Measurements from ENCODE around the gene CZIB. TPM values are rescaled to one million over a fixed set of nuclear protein-coding genes. Genes with fewer than 3 reads are reported as not detected.
"Not testable (repeated sequence)": the region's sequence is repeated elsewhere in the genome, so short reads cannot be mapped to it uniquely, and the experiment has no call there.

CZIB gene
- polyA plus RNA-seq, 3 donors: 55.3 to 62.2 (median 58.2) TPM

DNA sequence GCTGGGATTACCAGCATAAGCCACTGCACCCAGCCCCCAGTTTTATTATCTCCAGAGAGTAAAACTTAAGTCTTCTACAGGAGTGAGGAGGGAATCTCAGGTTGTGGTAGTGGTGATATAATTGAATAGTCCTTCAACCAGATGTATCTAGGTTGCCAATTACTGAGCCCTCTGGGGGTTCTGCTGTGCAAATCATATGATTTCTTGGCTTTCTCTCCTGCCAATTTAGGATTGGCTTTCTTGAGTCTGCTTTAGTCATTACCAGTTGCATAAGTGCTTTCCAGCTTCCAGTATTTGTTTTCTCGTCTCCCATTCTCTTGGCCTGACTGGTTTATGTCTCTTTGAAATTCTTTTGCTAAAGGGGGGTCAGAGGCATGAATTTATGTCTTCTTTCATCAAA is 12.7 kb downstream of the CZIB start:
- Mint-ChIP-seq H3K9me3 (peaks cover 19 to 31% (median 25%) of the 10 kb centered on the region in 7 donors), H3K36me3 (peaks cover 81 to 99% of the 10 kb centered on the region in 2 donors), H3K4me3 (no peak overlapping the region), H3K27me3 (ENCODE audit: low read depth in 3 of 3) (no peaks in the 10 kb centered on the region), H3K27ac (peak overlapping the region in 1 of 7 donors; percentile 28), H3K4me1 (no peaks in the 10 kb centered on the region)
- Histone ChIP-seq H4K20me1 (ENCODE audit: insufficient read depth, low read length) (peaks cover 4% of the 10 kb centered on the region), H3K4me1 (ENCODE audit: control insufficient read depth in 1 of 2, insufficient read depth in 2 of 2, low read length in 2 of 2) (no peaks in the 10 kb centered on the region), H3K9me3 (replicated peaks in 1 of 2; ENCODE audit: control insufficient read depth in 1 of 2, insufficient read depth in 1 of 2, low read length in 2 of 2) (peaks cover 18 to 21% of the 10 kb centered on the region in 2 donors), H3K27me3 (ENCODE audit: control insufficient read depth in 2 of 2, insufficient read depth in 2 of 2, low read length in 2 of 2) (no peaks in the 10 kb centered on the region), H3K79me2 (ENCODE audit: insufficient read depth, low read length) (peaks cover 5% of the 10 kb centered on the region), H3K9ac (ENCODE audit: insufficient read depth, low read length, poor library complexity, severe bottlenecking) (no peak overlapping the region), H3K36me3 (replicated peaks in 1 of 2; ENCODE audit: control insufficient read depth in 1 of 2, insufficient read depth in 2 of 2, low read length in 2 of 2) (peaks cover 82 to 99% of the 10 kb centered on the region in 2 donors), H3K4me3 (replicated peaks in 1 of 3; ENCODE audit: low read depth in 2 of 3, low read length in 3 of 3) (no peak overlapping the region), H2AFZ (ENCODE audit: insufficient read depth, low read depth, low read length, poor library complexity, severe bottlenecking) (no peak overlapping the region), H3K27ac (ENCODE audit: low read depth in 1 of 2, low read length in 2 of 2) (no peak overlapping the region), H3K4me2 (replicated peaks; ENCODE audit: extremely low read depth, low read length, poor library complexity, severe bottlenecking) (no peak overlapping the region)
- no peak for DNase-seq
- TF ChIP-seq, protein P1, sequence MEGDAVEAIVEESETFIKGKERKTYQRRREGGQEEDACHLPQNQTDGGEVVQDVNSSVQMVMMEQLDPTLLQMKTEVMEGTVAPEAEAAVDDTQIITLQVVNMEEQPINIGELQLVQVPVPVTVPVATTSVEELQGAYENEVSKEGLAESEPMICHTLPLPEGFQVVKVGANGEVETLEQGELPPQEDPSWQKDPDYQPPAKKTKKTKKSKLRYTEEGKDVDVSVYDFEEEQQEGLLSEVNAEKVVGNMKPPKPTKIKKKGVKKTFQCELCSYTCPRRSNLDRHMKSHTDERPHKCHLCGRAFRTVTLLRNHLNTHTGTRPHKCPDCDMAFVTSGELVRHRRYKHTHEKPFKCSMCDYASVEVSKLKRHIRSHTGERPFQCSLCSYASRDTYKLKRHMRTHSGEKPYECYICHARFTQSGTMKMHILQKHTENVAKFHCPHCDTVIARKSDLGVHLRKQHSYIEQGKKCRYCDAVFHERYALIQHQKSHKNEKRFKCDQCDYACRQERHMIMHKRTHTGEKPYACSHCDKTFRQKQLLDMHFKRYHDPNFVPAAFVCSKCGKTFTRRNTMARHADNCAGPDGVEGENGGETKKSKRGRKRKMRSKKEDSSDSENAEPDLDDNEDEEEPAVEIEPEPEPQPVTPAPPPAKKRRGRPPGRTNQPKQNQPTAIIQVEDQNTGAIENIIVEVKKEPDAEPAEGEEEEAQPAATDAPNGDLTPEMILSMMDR (IDR thresholded peaks at IDR 0.05): no peak
- intact Hi-C loops (cut with micrococcal nuclease): no loop called here
- WGBS (ENCODE audit: insufficient coverage): no CpG with 5 or more reads among the region's 1 CpG

DNA sequence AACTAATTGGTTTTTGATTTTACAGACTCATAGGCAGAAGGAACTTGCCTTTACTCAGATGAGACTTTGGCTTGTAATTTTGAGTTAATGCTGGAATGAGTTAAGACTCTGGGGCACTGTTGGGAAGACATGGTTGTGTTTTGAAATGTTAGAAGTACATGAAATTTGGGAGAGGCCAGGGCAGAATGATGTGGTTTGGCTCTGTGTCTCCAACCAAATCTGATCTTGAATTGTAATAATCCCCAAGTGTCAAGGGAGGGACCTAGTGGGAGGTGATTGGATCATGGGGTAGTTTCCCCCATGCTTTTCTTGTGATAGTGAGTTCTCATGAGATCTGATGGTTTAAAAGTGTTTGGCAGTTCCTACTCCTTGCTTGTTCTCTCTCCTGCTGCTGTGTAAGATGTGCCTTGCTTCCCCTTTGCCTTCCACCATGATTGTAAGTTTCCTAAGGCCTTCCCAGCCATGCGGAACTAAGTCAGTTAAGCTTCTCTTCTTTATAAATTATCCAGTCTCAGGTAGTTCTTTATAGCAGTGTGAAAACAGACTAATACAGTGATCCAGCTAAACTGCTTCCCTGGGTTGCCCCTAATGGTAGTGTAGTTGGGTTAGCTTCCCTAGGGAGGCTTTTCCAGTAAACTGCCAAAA is 13.6 kb downstream of the CZIB start:
- Histone ChIP-seq H3K27me3 (ENCODE audit: control insufficient read depth in 2 of 2, insufficient read depth in 2 of 2, low read length in 2 of 2) (no peaks in the 10 kb centered on the region), H3K4me2 (replicated peaks; ENCODE audit: extremely low read depth, low read length, poor library complexity, severe bottlenecking) (no peak overlapping the region), H3K79me2 (ENCODE audit: insufficient read depth, low read length) (peaks cover 5% of the 10 kb centered on the region), H2AFZ (ENCODE audit: insufficient read depth, low read depth, low read length, poor library complexity, severe bottlenecking) (no peak overlapping the region), H3K36me3 (replicated peaks in 1 of 2; ENCODE audit: control insufficient read depth in 1 of 2, insufficient read depth in 2 of 2, low read length in 2 of 2) (peaks cover 81 to 100% of the 10 kb centered on the region in 2 donors), H3K4me1 (ENCODE audit: control insufficient read depth in 1 of 2, insufficient read depth in 2 of 2, low read length in 2 of 2) (no peaks in the 10 kb centered on the region), H3K9me3 (replicated peaks in 1 of 2; ENCODE audit: control insufficient read depth in 1 of 2, insufficient read depth in 1 of 2, low read length in 2 of 2) (peaks cover 18 to 21% of the 10 kb centered on the region in 2 donors), H3K27ac (ENCODE audit: low read depth in 1 of 2, low read length in 2 of 2) (no peak overlapping the region), H3K9ac (ENCODE audit: insufficient read depth, low read length, poor library complexity, severe bottlenecking) (no peak overlapping the region), H4K20me1 (ENCODE audit: insufficient read depth, low read length) (peaks cover 4% of the 10 kb centered on the region), H3K4me3 (replicated peaks in 1 of 3; ENCODE audit: low read depth in 2 of 3, low read length in 3 of 3) (no peak overlapping the region)
- TF ChIP-seq, protein P1 (IDR thresholded peaks at IDR 0.05): no peak
- WGBS (ENCODE audit: insufficient coverage): no CpG with 5 or more reads among the region's 1 CpG
- H3K9me3 Mint-ChIP-seq: peaks cover 19 to 32% (median 25%) of the 10 kb centered on the region in 7 donors
- no peaks in the 10 kb centered on the region for H3K27me3 Mint-ChIP-seq (ENCODE audit: low read depth in 3 of 3)
- no peaks in the 10 kb centered on the region for H3K4me1 Mint-ChIP-seq
- no peak overlapping the region for H3K4me3 Mint-ChIP-seq
- peak overlapping the region in 3 of 7 donors; percentile 14 to 43 (median 19) for H3K27ac Mint-ChIP-seq
- DNase-seq: no peak
- H3K36me3 Mint-ChIP-seq: peaks cover 84 to 99% of the 10 kb centered on the region in 2 donors
- intact Hi-C loops (cut with micrococcal nuclease): no loop called here

DNA sequence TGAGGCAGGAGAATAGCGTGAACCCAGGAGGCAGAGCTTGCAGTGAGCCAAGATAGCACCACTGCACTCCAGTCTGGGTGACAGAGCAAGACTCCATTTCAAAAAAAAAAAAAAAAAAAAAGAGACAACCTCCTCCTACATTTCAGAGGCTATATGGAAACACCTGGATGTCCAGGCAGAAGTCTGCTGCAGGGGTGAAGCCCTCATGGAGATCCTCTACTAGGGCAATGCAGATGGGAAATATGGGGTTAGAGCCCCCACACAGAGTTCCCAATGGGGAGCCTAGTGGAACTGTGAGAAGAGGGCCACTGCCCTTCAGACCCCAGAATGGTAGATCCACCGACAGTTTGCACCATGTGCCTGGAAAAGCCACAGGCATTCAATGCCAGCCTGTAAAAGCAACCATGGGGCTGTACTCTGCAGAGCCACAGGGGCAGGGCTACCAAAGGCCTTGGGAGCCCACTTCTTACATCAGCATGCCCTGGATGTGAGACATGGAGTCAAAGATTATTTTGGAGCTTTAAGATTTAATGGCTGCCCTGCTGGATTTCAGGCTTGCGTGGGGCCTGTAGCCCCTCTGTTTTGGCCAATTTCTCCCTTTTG is 14.2 kb downstream of the CZIB start:
- H3K4me3 ChIP-seq (replicated peaks in 1 of 3; ENCODE audit: low read depth in 2 of 3, low read length in 3 of 3); H3K4me3 Mint-ChIP-seq; H3K27me3 ChIP-seq (ENCODE audit: control insufficient read depth in 2 of 2, insufficient read depth in 2 of 2, low read length in 2 of 2); H3K79me2 ChIP-seq (ENCODE audit: insufficient read depth, low read length); H3K27ac ChIP-seq (ENCODE audit: low read depth in 1 of 2, low read length in 2 of 2); H3K27me3 Mint-ChIP-seq (ENCODE audit: low read depth in 3 of 3); H3K9ac ChIP-seq (ENCODE audit: insufficient read depth, low read length, poor library complexity, severe bottlenecking); H3K4me2 ChIP-seq (replicated peaks; ENCODE audit: extremely low read depth, low read length, poor library complexity, severe bottlenecking); H3K27ac Mint-ChIP-seq; DNase-seq; H3K4me1 Mint-ChIP-seq; H2AFZ ChIP-seq (ENCODE audit: insufficient read depth, low read depth, low read length, poor library complexity, severe bottlenecking); H4K20me1 ChIP-seq (ENCODE audit: insufficient read depth, low read length); H3K4me1 ChIP-seq (ENCODE audit: control insufficient read depth in 1 of 2, insufficient read depth in 2 of 2, low read length in 2 of 2); intact Hi-C loops (cut with micrococcal nuclease): not testable (repeated sequence)
- H3K36me3 Mint-ChIP-seq: peaks cover 82 to 95% of the 10 kb centered on the region in 2 donors
- peaks cover 83 to 100% of the 10 kb centered on the region in 2 donors for H3K36me3 ChIP-seq (replicated peaks in 1 of 2; ENCODE audit: control insufficient read depth in 1 of 2, insufficient read depth in 2 of 2, low read length in 2 of 2)
- H3K9me3 Mint-ChIP-seq: peaks cover 19 to 32% (median 25%) of the 10 kb centered on the region in 7 donors
- H3K9me3 ChIP-seq (replicated peaks in 1 of 2; ENCODE audit: control insufficient read depth in 1 of 2, insufficient read depth in 1 of 2, low read length in 2 of 2): peaks cover 18 to 21% of the 10 kb centered on the region in 2 donors
- WGBS (ENCODE audit: insufficient coverage): 94% methylated on average over 3 of the region's 3 CpGs

All from CD14-positive monocyte (primary cell).